HT1080 (cell line): Measurements from ENCODE around the gene PKM. TPM values are rescaled to one million over a fixed set of nuclear protein-coding genes. Genes with fewer than 3 reads are reported as not detected.
"Not testable (repeated sequence)": the region's sequence is repeated elsewhere in the genome, so short reads cannot be mapped to it uniquely, and the experiment has no call there.

Experiments used
- DNase-seq: peaks from one replicate; pipeline ENCODE4 v3.0.0-alpha.2; 2015; ENCODE audit warnings: low read depth
- total RNA-seq: library from RNA; depleted of rRNA; stranded (reverse); fragments of >200 nt; shearing (Covaris generic); gene quantifications from 2 replicates; pipeline ENCODE4 v1.2.3, GENCODE V29; 2014

Gene PKM
- total RNA-seq, 1 experiment from 2014 or later, result 2,922 TPM

- DNase-seq, result no peak
These were observed 51.9 kb downstream of the PKM start for GRCh38 chr15:72178976-72179585.

- DNase-seq, result no peak
These were observed 54.2 kb downstream of the PKM start for GRCh38 chr15:72176743-72177142.

- DNase-seq, result no peak
These were observed 54.8 kb downstream of the PKM start for GRCh38 chr15:72176159-72176558.

GRCh38 chr15:72175186-72176044 is 55.6 kb downstream of the PKM start:
- no peak for DNase-seq

- no peak for DNase-seq
These were observed 56.3 kb downstream of the PKM start for GRCh38 chr15:72174551-72175165.

- DNase-seq, result no peak
These were observed 57.0 kb downstream of the PKM start for GRCh38 chr15:72173864-72174550.

- no peak for DNase-seq
These were observed 57.6 kb downstream of the PKM start for GRCh38 chr15:72173401-72173800.

- DNase-seq, result no peak
These were observed 58.2 kb downstream of the PKM start for GRCh38 chr15:72172796-72173195.

- not testable (repeated sequence) for DNase-seq
These were observed 59.0 kb downstream of the PKM start for GRCh38 chr15:72171978-72172377.

GRCh38 chr15:72170691-72171090 is 60.3 kb downstream of the PKM start:
- no peak for DNase-seq

- no peak for DNase-seq
These were observed 60.9 kb downstream of the PKM start for GRCh38 chr15:72169921-72170611.

GRCh38 chr15:72169236-72169920 is 61.6 kb downstream of the PKM start:
- DNase-seq, result no peak

GRCh38 chr15:72168808-72169190 is 62.2 kb downstream of the PKM start:
- DNase-seq, result no peak

- peak; percentile 41 for DNase-seq
These were observed 62.7 kb downstream of the PKM start for GRCh38 chr15:72168131-72168807.

- DNase-seq, result no peak
These were observed 63.5 kb downstream of the PKM start for GRCh38 chr15:72167445-72167844.

- no peak for DNase-seq
These were observed 64.1 kb downstream of the PKM start for GRCh38 chr15:72166716-72167417.

GRCh38 chr15:72163719-72164118 is 67.3 kb downstream of the PKM start:
- no peak for DNase-seq

GRCh38 chr15:72162569-72162968 is 68.4 kb downstream of the PKM start:
- no peak for DNase-seq

GRCh38 chr15:72161361-72162132 is 69.4 kb downstream of the PKM start:
- no peak for DNase-seq
